ENCODE measurements around the gene SLC46A1.
"Not testable (repeated sequence)": the region's sequence is repeated elsewhere in the genome, so short reads cannot be mapped to it uniquely, and the experiment has no call there.

Gene SLC46A1

DNA sequence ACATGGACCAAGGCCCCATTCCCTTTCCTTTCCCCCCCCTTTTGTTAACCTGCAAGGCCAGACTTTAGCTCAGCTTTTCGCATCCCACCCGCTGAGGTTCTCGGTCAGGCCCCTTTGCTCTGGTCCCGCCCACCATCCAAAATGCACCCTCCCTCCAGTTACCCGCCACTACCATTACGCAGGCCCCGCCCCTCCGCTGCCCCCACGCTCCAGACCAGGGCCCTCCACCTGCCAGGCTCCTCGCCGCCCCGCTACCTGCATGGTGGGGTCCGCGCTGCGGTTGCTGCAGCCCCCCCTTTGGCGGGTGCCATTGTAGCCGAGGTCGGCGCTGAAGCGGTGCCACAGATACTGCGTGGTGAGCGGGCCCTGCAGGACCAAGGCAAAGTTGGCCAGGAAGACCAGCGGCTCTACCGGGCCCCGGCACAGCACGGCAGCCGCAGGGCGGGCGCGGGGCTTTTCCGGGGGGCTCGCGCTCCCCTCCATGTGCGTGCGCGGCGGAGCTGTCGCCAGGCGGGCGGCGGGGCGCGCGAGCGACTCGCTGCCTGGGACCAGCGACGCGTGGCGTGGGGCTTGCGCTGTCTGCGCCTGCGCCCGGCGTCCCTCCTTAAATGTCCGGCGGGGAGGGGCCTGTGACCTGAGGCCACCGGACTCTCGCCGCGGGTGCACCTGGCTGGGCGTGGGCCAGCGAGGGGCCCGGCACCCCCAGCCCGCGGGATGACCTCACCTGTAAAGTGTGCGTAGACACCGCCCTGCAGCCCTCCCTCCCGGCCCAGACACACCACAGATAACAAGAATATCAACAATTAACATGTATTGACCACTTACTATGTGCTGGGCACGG, at the start of gene SLC46A1:
TSS of gene SLC46A1 (minus strand) at position 581 of the 841 bp plus-strand sequence. CDS start at position 483, 98 bp downstream.
- peak; percentile 53 for DNase-seq (ENCODE audit: low spot score)

- no peak for DNase-seq (ENCODE audit: low spot score)
Observed at GRCh38 chr17:28449859-28450258, 43.8 kb upstream of the SLC46A1 start.

GRCh38 chr17:28447396-28447760, 41.4 kb upstream of the SLC46A1 start:
- no peak for DNase-seq (ENCODE audit: low spot score)

DNA sequence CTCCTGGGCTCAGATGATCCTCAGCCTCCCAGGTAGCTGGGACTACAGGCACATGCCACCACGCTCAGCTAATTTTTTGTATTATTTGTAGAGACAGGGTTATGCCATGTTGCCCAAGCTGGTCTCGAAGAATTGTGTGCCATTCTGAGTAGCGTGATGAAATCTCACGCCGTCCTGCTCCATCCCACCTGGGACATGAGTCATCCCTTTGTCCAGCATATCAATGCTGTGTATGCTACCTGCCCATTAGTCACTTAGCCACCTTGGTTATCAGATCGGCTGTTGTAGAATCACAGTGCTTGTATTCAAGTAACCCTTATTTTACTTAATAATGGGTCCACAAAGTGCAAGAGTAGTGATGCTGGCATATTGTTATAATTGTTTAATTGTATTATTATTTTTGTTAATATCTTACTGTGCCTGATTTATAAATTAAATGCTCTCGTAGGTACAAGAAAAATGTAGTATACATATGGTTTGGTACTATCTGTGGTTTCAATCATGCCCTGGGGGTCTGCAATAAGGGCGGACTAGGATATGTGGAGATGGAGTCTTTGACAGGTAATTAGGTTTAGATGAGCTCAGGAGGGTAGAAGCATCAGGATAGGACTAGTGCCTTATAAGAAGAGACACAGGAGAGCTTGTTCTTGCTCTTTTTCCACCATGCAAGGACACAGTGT, 40.8 kb upstream of the SLC46A1 start:
- DNase-seq (ENCODE audit: low spot score) = no peak

GRCh38 chr17:28443901-28444638, 38.1 kb upstream of the SLC46A1 start:
- no peak for DNase-seq (ENCODE audit: low spot score)

DNA sequence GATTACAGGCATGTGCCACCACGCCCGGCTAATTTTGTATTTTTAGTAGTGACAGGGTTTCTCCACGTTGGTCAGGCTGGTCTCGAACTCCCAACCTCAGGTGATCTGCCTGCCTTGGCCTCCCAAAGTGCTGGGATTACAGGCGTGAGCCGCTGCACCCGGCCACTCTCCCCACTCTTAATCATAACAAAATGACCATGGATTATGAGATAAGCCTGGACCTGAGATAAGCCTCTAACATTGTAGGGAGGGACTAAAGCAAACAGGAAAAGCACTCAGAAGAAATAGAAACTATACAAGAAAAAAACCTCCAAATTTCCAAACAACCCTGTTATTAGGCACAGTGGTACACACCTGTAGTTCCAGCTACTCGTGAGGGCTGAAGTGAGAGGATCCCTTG, 28.3 kb upstream of the SLC46A1 start:
- DNase-seq (ENCODE audit: low spot score) = not testable (repeated sequence)

GRCh38 chr17:28433721-28434120, 27.7 kb upstream of the SLC46A1 start:
- no peak for DNase-seq (ENCODE audit: low spot score)

DNA sequence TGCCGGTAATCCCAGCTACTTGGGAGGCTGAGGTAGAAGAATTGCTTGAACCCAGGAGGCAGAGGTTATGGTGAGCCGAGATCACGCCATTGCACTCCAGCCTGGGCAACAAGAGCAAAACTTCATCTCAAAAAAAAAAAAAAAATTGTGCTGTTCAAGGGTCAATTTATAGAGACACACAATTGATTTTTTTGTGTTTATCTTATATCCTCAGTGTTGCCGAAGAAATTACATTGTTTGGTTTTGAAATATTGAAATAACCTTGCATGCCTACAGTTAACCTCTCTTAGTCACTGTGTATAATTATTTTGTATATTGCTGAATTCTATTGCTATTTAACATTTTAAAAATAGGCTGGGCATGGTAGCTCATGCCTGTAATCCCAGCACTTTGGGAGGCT, 22.0 kb upstream of the SLC46A1 start:
- not testable (repeated sequence) for DNase-seq (ENCODE audit: low spot score)

DNA sequence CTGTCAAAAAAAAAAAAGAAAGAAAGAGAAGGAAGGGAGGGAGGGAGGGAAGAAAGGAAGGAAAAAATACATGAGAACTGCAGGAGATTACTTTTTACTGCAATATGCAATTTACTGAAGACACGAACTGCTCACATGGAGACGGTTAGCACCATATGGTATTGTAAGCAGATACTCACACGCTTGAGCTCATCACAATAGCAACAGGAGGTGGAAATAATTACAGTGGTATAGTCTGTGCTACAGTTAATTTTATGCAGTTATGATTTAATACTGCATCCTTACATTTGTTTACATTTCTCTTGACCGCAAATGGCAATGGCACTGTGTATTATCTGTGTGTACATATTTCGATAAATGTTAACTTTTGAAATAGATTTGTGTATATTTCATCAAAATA, 21.4 kb upstream of the SLC46A1 start:
- no peak for DNase-seq (ENCODE audit: low spot score)

DNA sequence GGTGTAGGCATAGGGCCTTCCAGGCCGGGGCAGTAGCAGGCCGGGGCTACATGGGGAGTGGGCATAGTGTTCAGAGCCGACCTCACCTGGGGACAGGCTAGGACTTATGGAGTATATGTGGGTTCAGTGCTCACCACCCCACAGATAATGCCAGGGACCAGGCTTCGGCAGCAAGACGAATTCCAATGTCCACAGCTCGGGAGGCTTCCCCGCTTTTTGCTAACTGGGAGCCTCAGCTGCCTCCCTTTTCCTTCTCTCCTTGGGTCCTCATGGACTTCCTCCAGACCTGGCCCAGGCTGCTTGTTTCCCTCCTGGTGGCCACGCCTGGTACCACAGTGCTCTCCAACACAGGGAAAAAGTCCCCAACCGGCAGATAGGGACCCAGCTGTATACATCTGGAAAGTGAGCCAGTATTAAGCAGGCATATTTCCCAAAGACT, 20.1 kb upstream of the SLC46A1 start:
- DNase-seq (ENCODE audit: low spot score) = no peak

DNA sequence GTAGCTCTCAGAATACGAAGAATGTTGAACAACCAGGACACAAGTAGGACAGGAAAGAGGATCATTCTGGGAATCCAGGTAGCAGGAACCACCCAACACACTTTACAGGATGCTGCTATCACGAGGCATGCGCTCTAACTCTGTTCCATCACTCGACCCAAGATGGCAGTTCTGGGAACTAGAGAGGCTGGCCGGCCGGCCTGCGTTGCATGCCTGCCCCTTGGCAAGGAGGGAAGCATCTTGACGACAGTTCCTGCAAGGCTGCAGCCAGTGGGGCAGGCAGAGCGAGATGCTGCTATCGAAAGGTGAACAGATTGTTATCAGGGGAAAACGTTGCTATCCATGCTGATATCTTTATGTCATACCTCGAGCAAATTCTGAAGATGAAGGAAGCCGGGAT, 19.2 kb upstream of the SLC46A1 start:
- no peak for DNase-seq (ENCODE audit: low spot score)

DNA sequence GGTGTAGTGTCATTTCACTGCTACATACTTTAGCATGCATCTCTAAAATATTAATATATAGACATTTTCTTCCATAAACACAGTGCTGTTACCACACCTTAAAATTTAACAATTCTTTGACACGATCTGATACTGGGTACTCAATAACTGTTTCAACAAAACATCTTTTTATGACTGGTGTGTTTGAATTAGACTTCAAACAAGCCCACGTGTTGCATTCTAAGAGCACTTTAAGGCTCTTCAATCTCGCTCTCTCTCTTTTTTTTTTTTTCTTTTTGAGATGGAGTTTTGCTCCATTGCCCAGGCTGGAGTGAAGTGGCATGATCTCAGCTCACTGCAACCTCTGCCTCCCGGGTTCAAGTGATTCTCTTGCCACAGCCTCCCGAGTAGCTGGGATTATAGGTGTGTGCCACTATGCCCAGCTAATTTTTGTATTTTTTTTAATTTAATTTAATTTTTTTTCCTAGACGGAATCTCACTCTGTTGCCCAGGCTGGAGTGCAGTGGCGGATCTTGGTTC, 15.8 kb upstream of the SLC46A1 start:
- no peak for DNase-seq (ENCODE audit: low spot score)

DNA sequence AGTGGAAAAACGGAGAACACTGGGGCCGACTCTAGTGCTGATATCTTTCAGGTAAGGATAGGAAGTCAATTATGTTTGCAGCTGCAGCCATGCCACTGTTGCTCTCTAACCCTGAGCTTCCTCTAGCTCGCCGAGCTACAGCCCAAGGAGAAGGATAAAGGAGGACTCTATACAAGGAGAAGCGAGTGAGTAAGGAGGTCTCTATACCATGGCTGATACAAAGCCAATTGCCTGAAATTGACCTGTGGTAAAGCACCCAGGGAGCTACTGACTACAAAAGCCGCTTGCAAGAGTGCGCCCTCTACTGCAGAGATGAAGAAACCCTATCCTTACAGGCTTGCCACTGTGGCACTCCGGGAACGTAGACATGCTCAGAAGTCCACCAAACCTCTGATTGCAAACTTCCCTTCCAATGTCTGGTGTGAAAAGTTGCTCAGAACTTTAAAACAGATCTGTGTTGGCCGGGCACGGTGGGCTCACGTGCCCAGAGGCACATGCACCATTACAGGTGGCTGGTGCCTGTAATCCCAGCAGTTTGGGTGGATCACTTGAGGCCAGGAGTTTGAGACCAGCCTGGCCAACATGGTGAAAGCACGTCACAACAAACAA, 10.8 kb upstream of the SLC46A1 start:
- peak; percentile 58 for DNase-seq (ENCODE audit: low spot score)

GRCh38 chr17:28415886-28416285, 9.9 kb upstream of the SLC46A1 start:
- no peak for DNase-seq (ENCODE audit: low spot score)

DNA sequence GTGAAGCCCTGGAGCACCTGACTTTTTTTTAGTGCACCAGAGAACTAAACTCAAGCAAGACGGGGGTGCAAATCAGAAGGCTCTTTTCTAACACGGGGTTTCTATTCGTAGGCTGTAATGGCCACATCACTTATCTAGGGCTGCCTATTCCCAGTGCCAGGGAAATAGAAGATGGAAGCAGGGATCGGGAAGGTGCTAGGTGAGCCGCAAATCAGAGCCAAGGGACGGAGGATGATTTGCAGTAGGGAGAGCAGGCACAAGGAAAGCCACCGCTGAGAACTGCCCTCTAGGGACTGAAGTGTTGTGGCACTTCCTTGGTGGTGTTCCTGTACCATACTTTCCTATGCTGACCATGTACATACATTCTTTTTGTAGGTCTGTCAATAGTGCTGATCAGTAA, 7.8 kb upstream of the SLC46A1 start:
- no peak for DNase-seq (ENCODE audit: low spot score)

GRCh38 chr17:28412099-28412498, 6.1 kb upstream of the SLC46A1 start:
- DNase-seq (ENCODE audit: low spot score) = no peak

DNA sequence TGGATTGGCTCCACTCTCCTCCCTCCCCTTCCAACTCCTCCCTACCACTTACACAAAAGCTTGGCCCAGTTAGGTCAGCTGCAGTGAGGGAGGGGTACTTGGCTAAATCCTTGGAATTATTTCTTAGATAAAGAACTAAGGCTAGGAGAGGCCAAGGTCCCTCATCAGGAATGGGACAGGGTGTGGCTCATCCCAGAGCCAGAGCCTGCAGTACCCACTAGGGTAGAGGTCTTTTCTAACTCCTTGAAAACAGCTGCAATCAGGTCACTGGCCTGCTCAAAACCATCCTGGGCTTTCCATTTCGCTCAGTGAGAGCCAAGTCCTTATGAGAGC, 1.9 kb upstream of the SLC46A1 start:
- no peak for DNase-seq (ENCODE audit: low spot score)

GRCh38 chr17:28407130-28407973, 1.3 kb upstream of the SLC46A1 start:
- no peak for DNase-seq (ENCODE audit: low spot score)

DNA sequence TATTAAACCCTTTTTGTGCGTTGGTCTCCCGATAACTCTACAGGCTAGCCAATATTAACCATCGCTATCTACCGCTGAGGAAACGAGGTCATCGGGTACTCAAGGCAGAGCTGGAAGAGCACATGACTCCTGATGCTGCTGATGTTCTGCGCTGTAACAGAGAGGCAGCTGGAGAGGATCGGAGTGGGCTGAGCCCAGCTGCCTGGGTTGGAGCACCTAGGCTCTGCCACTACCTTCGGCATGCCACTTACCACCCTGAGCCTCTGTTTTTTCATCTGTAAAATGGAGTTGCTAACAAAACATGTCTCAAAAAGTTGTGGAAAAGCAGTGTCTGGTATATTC, 432 bp upstream of the SLC46A1 start:
- DNase-seq (ENCODE audit: low spot score) = no peak

- no peak for DNase-seq (ENCODE audit: low spot score)
Observed at GRCh38 chr17:28404812-28405570, 1.0 kb downstream of the SLC46A1 start.

GRCh38 chr17:28404461-28404811, 1.6 kb downstream of the SLC46A1 start:
- no peak for DNase-seq (ENCODE audit: low spot score)
